Endodermal cell (in vitro differentiated cells): ENCODE data around the gene COX6A1. TPM values are rescaled to one million over a fixed set of nuclear protein-coding genes. Genes with fewer than 3 reads are reported as not detected.

ENCODE experiments used
- DNase-seq: peaks from one replicate; pipeline ENCODE4 v3.0.0-alpha.2; 2017
- H3K27ac ChIP-seq: 2 replicates; pipeline ENCODE4 v1.5.1; 2013; ENCODE audit warnings: mild to moderate bottlenecking, low read depth, low read length, moderate library complexity
- H3K27me3 ChIP-seq: 2 replicates; pipeline ENCODE4 v1.6.1; 2013; ENCODE audit warnings: mild to moderate bottlenecking, low read length, moderate library complexity; ENCODE audit not compliant: insufficient read depth, control insufficient read depth, poor library complexity, severe bottlenecking
- H3K36me3 ChIP-seq: 2 replicates; pipeline ENCODE4 v1.7.0; 2013; ENCODE audit warnings: mild to moderate bottlenecking, low read length, moderate library complexity; ENCODE audit not compliant: control insufficient read depth, insufficient read depth
- H3K4me1 ChIP-seq: one replicate; pipeline ENCODE4 v1.7.0; 2013; ENCODE audit warnings: low read length; ENCODE audit not compliant: control insufficient read depth, insufficient read depth
- H3K4me3 ChIP-seq: 2 replicates; pipeline ENCODE4 v1.5.1; 2013; ENCODE audit warnings: mild to moderate bottlenecking, low read length, moderate library complexity
- H3K9ac ChIP-seq: 2 replicates; pipeline ENCODE4 v1.6.1; 2013; ENCODE audit warnings: mild to moderate bottlenecking, low read length, moderate library complexity; ENCODE audit not compliant: poor library complexity, severe bottlenecking; ENCODE audit errors: extremely low read depth
- H3K9me3 ChIP-seq: 2 replicates; pipeline ENCODE4 v1.6.1; 2013; ENCODE audit warnings: mild to moderate bottlenecking, low read length, moderate library complexity; ENCODE audit not compliant: control insufficient read depth
- H3K27ac Mint-ChIP-seq: 2 replicates; pipeline ENCODE4 v1.8.0; 2020; ENCODE audit warnings: mixed read lengths
- H3K27me3 Mint-ChIP-seq: 2 replicates; pipeline ENCODE4 v1.8.0; 2021; ENCODE audit warnings: mild to moderate bottlenecking, mixed read lengths; ENCODE audit not compliant: insufficient read depth
- H3K36me3 Mint-ChIP-seq: 2 replicates; pipeline ENCODE4 v1.8.0; 2020; ENCODE audit warnings: low read depth, mixed read lengths
- H3K4me1 Mint-ChIP-seq: 2 replicates; pipeline ENCODE4 v1.8.0; 2020; ENCODE audit warnings: mixed read lengths
- H3K4me3 Mint-ChIP-seq: 2 replicates; pipeline ENCODE4 v1.8.0; 2020; ENCODE audit warnings: mild to moderate bottlenecking, moderate library complexity, mixed read lengths
- H3K9me3 Mint-ChIP-seq: 2 replicates; pipeline ENCODE4 v1.8.0; 2020; ENCODE audit warnings: mild to moderate bottlenecking, mixed read lengths
- CTCF ChIP-seq: fragments of 200-600 bp; sonication (generic); conservative IDR thresholded peaks from 2 replicates; pipeline ENCODE4 v1.5.0; 2021; ENCODE audit warnings: antibody characterized with exemption, mild to moderate bottlenecking
- WGBS, 2 experiments: methylation state at CpG; one replicate each; pipeline versions ENCODE4 v1.1.5 to v1.1.7; 2013; ENCODE audit warnings: missing lambda C conversion rate in 2 of 2, mixed read lengths in 1 of 2; ENCODE audit not compliant: insufficient coverage in 1 of 2, insufficient read length in 1 of 2; 5-methylcytosine and 5-hydroxymethylcytosine counted together
- total RNA-seq, 2 donors: library from RNA; stranded (reverse); fragmentation: NEBNext Ultra II Directional in 1 of 2; extraction: Animal tissue kit (Norgen Biotek cat#: 25700) in 1 of 2; gene quantifications; 2 replicates in 1 of 2; 3 replicates in 1 of 2; pipeline ENCODE4 v1.2.1, GENCODE V29; 2021

Gene COX6A1
- total RNA-seq, 2 donors from 2014 or later = 344 to 354 TPM

GRCh38 chr12:120465756-120466155 is 27.8 kb downstream of the COX6A1 start:
- Mint-ChIP-seq H3K4me3 (no peak overlapping the region), H3K4me1 (peaks cover 21% of the 10 kb centered on the region), H3K27me3 (no peaks in the 10 kb centered on the region), H3K9me3 (no peaks in the 10 kb centered on the region), H3K36me3 (peaks cover 62% of the 10 kb centered on the region), H3K27ac (peak overlapping the region; percentile 52)
- WGBS, 2 experiments = 79 to 83% methylated on average over 4 to 5 of the region's 5 CpGs
- H3K4me3 ChIP-seq = no peak overlapping the region
- TF ChIP-seq CTCF = no peak
- no peak overlapping the region for H3K27ac ChIP-seq
- no peak for DNase-seq
- H3K27me3 ChIP-seq = no peaks in the 10 kb centered on the region
- peaks cover 3% of the 10 kb centered on the region for H3K4me1 ChIP-seq
- H3K9me3 ChIP-seq = no peaks in the 10 kb centered on the region
- H3K36me3 ChIP-seq = peaks cover 68% of the 10 kb centered on the region
- no peak overlapping the region for H3K9ac ChIP-seq

GRCh38 chr12:120466560-120467315 is 28.8 kb downstream of the COX6A1 start:
- peak; percentile 86 for TF ChIP-seq CTCF
- no peak overlapping the region for H3K27ac ChIP-seq
- Mint-ChIP-seq H3K9me3 (no peaks in the 10 kb centered on the region), H3K36me3 (peaks cover 53% of the 10 kb centered on the region), H3K27ac (peak overlapping the region; percentile 78), H3K4me3 (no peak overlapping the region), H3K4me1 (peaks cover 21% of the 10 kb centered on the region), H3K27me3 (no peaks in the 10 kb centered on the region)
- no peaks in the 10 kb centered on the region for H3K27me3 ChIP-seq
- WGBS, 2 experiments = 75 to 82% methylated on average over 7 to 8 of the region's 8 CpGs
- peaks cover 3% of the 10 kb centered on the region for H3K4me1 ChIP-seq
- H3K9ac ChIP-seq = no peak overlapping the region
- DNase-seq = peak; percentile 91
- no peak overlapping the region for H3K4me3 ChIP-seq
- no peaks in the 10 kb centered on the region for H3K9me3 ChIP-seq
- peaks cover 59% of the 10 kb centered on the region for H3K36me3 ChIP-seq

DNA sequence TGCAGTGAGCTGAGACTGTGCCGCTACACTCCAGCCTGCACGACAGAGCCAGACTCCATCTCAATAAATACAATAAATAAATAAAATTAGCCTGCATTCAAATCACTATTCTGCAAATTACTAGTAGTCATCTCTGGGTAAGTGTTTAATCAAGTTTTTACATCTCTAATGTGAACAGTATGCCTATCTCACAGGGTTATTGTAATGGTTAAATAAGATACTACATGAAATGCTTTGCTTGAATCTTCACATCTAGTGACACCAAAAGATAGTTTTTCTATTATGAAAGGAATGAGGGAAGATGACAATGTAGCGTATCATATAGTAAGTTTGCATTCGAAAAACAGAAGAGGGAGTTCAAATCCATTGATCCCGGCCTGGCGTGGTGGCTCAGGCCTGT is 29.5 kb downstream of the COX6A1 start:
- Histone ChIP-seq H3K9me3 (no peaks in the 10 kb centered on the region), H3K27ac (no peak overlapping the region), H3K9ac (no peak overlapping the region), H3K4me1 (peaks cover 3% of the 10 kb centered on the region), H3K27me3 (no peaks in the 10 kb centered on the region), H3K36me3 (peaks cover 52% of the 10 kb centered on the region), H3K4me3 (peak overlapping the region; percentile 95)
- H3K9me3 Mint-ChIP-seq = no peaks in the 10 kb centered on the region
- H3K36me3 Mint-ChIP-seq = peaks cover 46% of the 10 kb centered on the region
- peak overlapping the region; percentile 90 for H3K4me3 Mint-ChIP-seq
- H3K27me3 Mint-ChIP-seq = no peaks in the 10 kb centered on the region
- no peak for DNase-seq
- no peak for TF ChIP-seq CTCF
- H3K27ac Mint-ChIP-seq = no peak overlapping the region
- 91 to 94% methylated on average over 4 to 6 of the region's 6 CpGs for WGBS, 2 experiments
- H3K4me1 Mint-ChIP-seq = peaks cover 21% of the 10 kb centered on the region
